Aorta (tissue), 5 donors: ENCODE data around the gene GABRR3. TPM values are rescaled to one million over a fixed set of nuclear protein-coding genes. Genes with fewer than 3 reads are reported as not detected.
"Not testable (repeated sequence)": the region's sequence is repeated elsewhere in the genome, so short reads cannot be mapped to it uniquely, and the experiment has no call there.

Experiments
- ATAC-seq: fragments of 200-7000 bp; cut with Tn5 transposase; one replicate; pipeline ENCODE4 v1.9.1; 2022; ENCODE audit warnings: moderate library complexity; ENCODE audit not compliant: low FRiP score
- DNase-seq, 2 donors: peaks; one replicate each; pipeline ENCODE4 v3.0.0-alpha.2; 2020
- H3K27ac ChIP-seq, 2 donors: one replicate each; pipeline ENCODE4 v1.5.1; 2013; ENCODE audit warnings: low read length in 2 of 2, mild to moderate bottlenecking in 2 of 2, moderate library complexity in 2 of 2, control low read depth in 1 of 2, inconsistent platforms in 1 of 2, low read depth in 1 of 2
- H3K27me3 ChIP-seq, 2 donors: one replicate each; pipeline ENCODE4 v1.6.1; 2013; ENCODE audit warnings: control low read depth in 1 of 2, low read length in 1 of 2, mild to moderate bottlenecking in 1 of 2, moderate library complexity in 1 of 2; ENCODE audit not compliant: insufficient read depth in 2 of 2, control insufficient read depth in 1 of 2
- H3K36me3 ChIP-seq, 2 donors: one replicate each; pipeline ENCODE4 v1.6.1; 2013; ENCODE audit warnings: control low read depth in 1 of 2, low read length in 1 of 2, mild to moderate bottlenecking in 1 of 2; ENCODE audit not compliant: insufficient read depth in 2 of 2, control insufficient read depth in 1 of 2
- H3K4me1 ChIP-seq, 2 donors: one replicate each; pipeline ENCODE4 v1.6.1; 2013; ENCODE audit warnings: low read length in 2 of 2, control low read depth in 1 of 2, mild to moderate bottlenecking in 1 of 2, moderate library complexity in 1 of 2; ENCODE audit not compliant: insufficient read depth in 2 of 2, control insufficient read depth in 1 of 2
- H3K4me3 ChIP-seq, 2 donors: one replicate each; pipeline ENCODE4 v1.5.1; 2013; ENCODE audit warnings: low read length in 2 of 2, control low read depth in 1 of 2, mild to moderate bottlenecking in 1 of 2
- H3K9me3 ChIP-seq: one replicate; pipeline ENCODE4 v1.6.1; 2013; ENCODE audit warnings: mild to moderate bottlenecking, low read length; ENCODE audit not compliant: control insufficient read depth
- WGBS, 2 donors: extraction: QIAGEN DNeasy Blood & Tissue Kit; methylation state at CpG; one replicate each; pipeline ENCODE4 v1.1.7; 2013; 5-methylcytosine and 5-hydroxymethylcytosine counted together
- intact Hi-C, 2 donors: fragments of 100-400 bp; cut with DNase I; formaldehyde crosslinking; loops; one replicate each; pipeline versions ENCODE4 v1.14.2 to v1.15.0; 2022
- polyA plus RNA-seq, 2 donors: library from polyadenylated mRNA; stranded (reverse); fragments of 200-250 nt; gene quantifications; one replicate each; pipeline ENCODE4 v1.2.3, GENCODE V29; 2013
- total RNA-seq, 2 donors: library from RNA; stranded (reverse); fragmentation: NEBNext Ultra II Directional; extraction: Animal tissue kit (Norgen Biotek cat#: 25700); gene quantifications; one replicate each; pipeline ENCODE4 v1.2.1, GENCODE V29; 2021
- donor health status: healthy with polysubstance abuse.
- donor health status: Bipolar disorder and iron deficiency.
- donor health status: DM: no; HTN: no; CAD: no.
- donor health status: DM: no; HTN: no; CAD: no.
- donor health status: DM: yes; HTN: yes; CAD: no.

The GABRR3 gene
- total and polyA plus RNA-seq, 4 donors: not detected

DNA sequence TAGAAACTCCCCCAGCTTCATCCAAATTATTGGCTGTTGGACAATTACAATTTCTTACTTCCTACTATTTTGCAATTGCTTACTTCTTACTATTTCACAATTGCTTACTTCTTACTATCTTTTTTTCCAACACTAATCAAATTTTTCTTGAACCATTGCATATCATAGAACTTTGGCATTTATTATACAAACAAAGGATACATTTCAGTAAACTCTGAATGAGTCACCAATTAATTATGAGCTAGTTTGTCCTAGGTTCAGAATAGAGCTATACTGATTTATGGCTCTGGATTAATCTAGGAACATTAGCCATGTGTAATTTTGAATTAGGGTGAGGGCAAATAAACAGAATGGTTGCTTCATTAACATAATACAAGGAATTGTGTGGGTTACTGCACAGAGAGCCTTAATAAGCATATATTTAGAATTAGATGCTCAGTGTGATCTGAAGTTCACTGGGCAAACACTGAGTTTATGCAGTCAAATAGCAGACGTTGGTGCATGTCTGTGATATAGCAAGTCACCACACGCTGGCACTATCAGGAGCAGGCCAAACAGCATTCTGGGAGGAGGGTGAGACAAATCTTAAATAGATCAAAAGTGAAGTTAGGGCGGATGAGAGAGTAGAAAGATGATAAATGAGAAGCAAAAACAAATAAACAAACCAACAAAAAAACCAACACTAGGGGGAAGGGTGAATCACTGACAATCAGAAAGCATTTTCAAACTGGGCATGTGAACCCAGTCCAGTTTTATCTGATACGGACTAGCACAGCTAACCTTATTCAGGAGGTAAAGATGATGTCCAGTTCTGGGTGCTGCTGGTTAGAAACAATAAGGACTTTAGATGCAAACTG lies 21.5 kb downstream of the GABRR3 start:
- no peak for DNase-seq
- WGBS, 2 donors: 50 to 55% methylated on average over 4 of the region's 4 CpGs
- intact Hi-C loops: no loop called here
- H3K4me1 ChIP-seq: no peaks in the 10 kb centered on the region
- no peak overlapping the region for H3K4me3 ChIP-seq
- H3K27ac ChIP-seq: no peak overlapping the region
- no peaks in the 10 kb centered on the region for H3K9me3 ChIP-seq
- H3K27me3 ChIP-seq: no peaks in the 10 kb centered on the region
- no peak for ATAC-seq
- H3K36me3 ChIP-seq: no peaks in the 10 kb centered on the region

DNA sequence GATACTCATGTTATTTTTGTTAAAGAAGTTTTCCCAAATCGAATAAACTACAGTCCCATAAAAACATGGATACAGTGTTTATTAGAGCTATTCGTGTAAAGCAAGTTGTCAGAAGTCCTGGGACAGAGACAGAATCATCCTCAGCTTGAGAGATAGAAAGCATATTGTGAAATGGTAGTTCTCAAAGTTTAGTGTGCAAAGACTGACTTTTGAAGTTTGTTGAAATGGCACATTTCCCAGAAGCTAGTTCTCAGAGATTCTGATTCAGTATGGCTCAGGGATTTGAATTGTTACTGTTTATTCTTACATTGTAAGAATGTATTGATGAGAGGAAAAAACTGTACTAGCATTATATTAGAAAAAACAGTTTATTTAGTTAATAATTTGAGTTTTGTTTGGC lies 22.1 kb downstream of the GABRR3 start:
- DNase-seq (no peak), ATAC-seq (peak; percentile 73)
- Histone ChIP-seq H3K27me3 (no peaks in the 10 kb centered on the region), H3K4me3 (no peak overlapping the region), H3K4me1 (no peaks in the 10 kb centered on the region), H3K36me3 (no peaks in the 10 kb centered on the region), H3K27ac (no peak overlapping the region), H3K9me3 (no peaks in the 10 kb centered on the region)
- 69 to 70% methylated on average over 2 of the region's 2 CpGs for WGBS, 2 donors
- intact Hi-C loops: no loop called here

DNA sequence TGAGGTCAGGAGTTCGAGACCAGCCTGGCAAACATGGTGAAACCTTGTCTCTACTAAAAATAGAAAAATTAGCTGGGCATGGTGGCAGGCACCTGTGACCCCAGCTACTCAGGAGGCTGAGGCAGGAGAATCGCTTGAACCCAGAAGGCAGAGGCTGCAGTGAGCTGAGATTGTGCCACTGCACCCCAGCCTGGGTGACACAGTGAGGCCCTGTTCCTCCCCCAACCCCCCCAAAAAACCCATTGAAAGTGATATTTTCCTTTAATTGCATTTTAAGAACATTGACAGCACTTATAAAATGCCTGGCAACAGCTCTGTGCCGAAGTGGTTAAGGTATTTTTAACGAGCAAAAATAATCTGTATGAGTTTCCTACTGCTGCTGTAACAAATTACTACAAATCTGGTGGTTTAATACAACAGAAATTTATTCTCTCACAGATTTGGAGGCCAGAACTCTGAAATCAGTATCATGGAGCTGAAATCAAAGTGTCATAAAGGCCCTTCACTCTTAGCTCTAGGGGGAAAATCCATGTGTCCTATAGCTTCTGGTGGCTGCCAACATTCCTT lies 24.1 kb downstream of the GABRR3 start:
- ATAC-seq, DNase-seq, H3K4me3 ChIP-seq, H3K9me3 ChIP-seq, H3K27ac ChIP-seq, H3K27me3 ChIP-seq, H3K4me1 ChIP-seq, intact Hi-C loops, H3K36me3 ChIP-seq: not testable (repeated sequence)
- 93 to 94% methylated on average over 4 of the region's 4 CpGs for WGBS, 2 donors

DNA sequence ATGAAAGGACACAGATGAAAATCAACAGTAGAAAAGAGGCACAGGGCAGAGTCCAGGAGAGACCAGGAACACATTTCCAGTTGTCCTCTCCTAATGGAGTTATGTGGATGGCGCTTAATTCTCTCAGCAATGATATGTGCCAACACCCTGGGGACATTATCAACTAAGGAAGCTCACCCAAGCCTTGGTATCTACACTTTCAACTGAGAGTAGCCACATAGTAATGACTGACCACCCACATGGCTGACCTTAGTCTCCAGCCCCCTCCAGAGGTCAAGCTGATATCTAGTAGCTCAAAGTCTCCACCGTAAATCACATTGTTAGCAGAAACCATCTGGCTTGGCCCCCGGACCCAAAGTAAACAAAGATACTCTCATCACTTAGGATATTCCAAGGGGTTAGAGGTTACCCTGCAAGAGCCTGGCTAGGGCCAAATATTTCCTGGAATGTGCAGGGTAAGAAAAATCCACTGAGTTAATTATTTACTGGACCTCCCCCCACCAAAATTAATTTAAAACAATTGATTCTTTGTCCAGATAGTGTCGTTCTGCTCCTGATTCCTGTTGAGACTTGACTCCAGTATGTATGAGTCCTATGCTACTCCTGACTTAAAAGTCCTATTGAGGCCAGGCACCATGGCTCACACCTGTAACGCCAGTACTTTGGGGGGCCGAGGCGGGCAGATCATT lies 24.8 kb downstream of the GABRR3 start:
- no peak for ATAC-seq
- Histone ChIP-seq H3K27me3 (no peaks in the 10 kb centered on the region), H3K9me3 (no peaks in the 10 kb centered on the region), H3K4me3 (no peak overlapping the region), H3K27ac (no peak overlapping the region), H3K4me1 (no peaks in the 10 kb centered on the region), H3K36me3 (no peaks in the 10 kb centered on the region)
- intact Hi-C loops: no loop called here
- 60 to 66% methylated on average over 7 of the region's 7 CpGs for WGBS, 2 donors
- DNase-seq: no peak

DNA sequence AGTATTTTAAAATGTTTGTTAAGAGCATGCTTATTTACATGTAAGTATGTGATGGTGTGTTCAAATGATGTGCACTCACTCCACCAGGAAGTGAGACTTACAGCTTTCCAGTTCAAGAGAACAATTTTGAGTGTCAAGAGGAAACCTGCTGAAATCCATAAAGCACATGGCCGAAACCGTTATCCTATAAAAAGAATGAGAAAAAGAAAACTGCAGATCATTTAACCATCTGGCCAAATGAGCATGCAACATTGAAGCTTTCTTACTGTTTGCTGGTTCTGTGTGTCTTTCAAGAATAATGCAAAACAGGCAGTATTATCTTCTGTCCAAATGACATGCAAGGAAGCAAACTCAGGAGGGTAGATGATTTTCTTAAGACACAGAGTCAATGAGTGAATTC lies 26.3 kb downstream of the GABRR3 start:
- no peaks in the 10 kb centered on the region for H3K27me3 ChIP-seq
- no peaks in the 10 kb centered on the region for H3K9me3 ChIP-seq
- WGBS, 2 donors: 62 to 69% methylated on average over 2 of the region's 2 CpGs
- intact Hi-C loops: no loop called here
- H3K4me1 ChIP-seq: no peaks in the 10 kb centered on the region
- H3K4me3 ChIP-seq: no peak overlapping the region
- no peak for DNase-seq
- ATAC-seq: no peak
- no peak overlapping the region for H3K27ac ChIP-seq
- H3K36me3 ChIP-seq: no peaks in the 10 kb centered on the region

DNA sequence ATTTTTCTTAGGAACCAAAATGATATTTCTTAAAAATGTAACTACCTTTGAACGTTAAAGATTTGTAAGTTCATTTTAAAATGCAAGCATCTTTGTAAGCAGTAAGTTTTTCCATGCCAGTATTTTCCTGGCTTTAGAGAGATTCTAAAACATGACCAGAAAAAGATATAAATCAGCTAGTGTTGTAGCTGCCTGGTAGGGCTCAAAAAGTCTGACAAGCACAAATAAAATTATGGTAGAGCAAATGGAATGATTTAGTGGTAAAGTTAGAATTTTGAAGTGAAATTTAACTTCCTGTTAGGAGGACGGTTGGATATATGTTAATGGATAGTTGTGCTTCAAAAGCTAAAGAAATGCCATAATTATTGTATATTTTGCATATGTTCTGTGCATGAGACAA lies 29.7 kb downstream of the GABRR3 start:
- intact Hi-C loops: no loop called here
- no peaks in the 10 kb centered on the region for H3K4me1 ChIP-seq

DNA sequence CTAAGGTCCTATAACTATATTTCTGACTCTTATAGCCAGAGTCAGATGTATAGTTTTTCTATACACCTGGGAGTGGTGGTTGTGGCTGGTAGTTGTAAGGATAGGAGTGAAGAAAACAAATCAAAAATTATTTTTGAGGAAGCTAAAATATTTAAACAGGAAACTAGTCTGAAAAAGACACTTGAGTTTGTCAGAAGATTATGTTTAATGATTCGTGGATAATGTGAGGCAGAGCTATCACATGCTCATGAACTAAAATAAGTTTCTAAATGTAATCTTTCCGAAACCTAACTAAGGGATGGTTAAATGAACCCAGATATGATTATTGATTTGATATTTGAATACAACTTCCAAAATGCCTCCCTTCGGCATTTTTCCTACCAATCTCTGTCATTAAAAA lies 30.4 kb downstream of the GABRR3 start:
- DNase-seq (no peak), ATAC-seq (no peak)
- no peak overlapping the region for H3K4me3 ChIP-seq
- H3K36me3 ChIP-seq: no peaks in the 10 kb centered on the region
- intact Hi-C loops: no loop called here
- no peaks in the 10 kb centered on the region for H3K4me1 ChIP-seq
- H3K9me3 ChIP-seq: no peaks in the 10 kb centered on the region
- no peak overlapping the region for H3K27ac ChIP-seq
- 87 to 88% methylated on average over 3 of the region's 3 CpGs for WGBS, 2 donors
- no peaks in the 10 kb centered on the region for H3K27me3 ChIP-seq

More for the DNA sequence above, 29.7 kb downstream of the GABRR3 start:
- Histone ChIP-seq H3K4me3 (no peak overlapping the region), H3K27me3 (no peaks in the 10 kb centered on the region), H3K27ac (no peak overlapping the region), H3K36me3 (no peaks in the 10 kb centered on the region), H3K9me3 (no peaks in the 10 kb centered on the region)
- DNase-seq (no peak), ATAC-seq (no peak)
- 49 to 62% methylated on average over 2 of the region's 2 CpGs for WGBS, 2 donors

DNA sequence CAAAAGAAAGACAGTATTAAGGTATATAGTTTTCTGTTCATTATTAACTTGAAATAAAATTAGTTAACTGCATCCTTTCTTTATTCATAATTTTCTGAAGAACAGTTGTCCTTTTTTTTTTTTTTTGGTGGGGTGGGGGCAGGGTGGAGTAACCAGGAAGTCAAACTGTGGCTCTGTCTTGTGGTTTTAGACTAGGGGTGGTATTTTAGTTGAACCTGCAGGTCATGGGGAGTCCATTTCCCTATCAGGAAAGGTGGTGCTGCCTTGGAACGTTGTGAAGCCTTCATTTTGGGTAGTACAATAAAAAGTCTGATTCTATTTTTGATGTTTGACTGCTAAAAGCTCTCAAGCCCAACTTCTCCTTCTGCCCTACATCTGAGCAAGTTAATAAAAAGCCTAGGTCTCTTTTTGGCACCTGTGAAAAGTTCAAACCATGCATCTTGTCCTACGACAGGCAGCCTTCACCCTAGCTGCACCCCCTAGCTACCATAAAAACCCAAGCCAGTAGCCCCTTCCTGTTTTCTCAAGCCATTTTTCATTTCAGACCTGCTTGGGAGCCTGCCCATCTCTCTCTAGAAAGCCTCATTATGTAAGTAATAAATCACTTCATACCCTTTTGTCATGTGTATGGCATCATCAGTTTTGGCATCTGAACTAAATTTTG lies 31.7 kb downstream of the GABRR3 start:
- intact Hi-C loops: no loop called here
- no peaks in the 10 kb centered on the region for H3K27me3 ChIP-seq
- H3K9me3 ChIP-seq: no peaks in the 10 kb centered on the region
- DNase-seq (no peak), ATAC-seq (no peak)
- H3K27ac ChIP-seq: no peak overlapping the region
- no peak overlapping the region for H3K4me3 ChIP-seq
- no peaks in the 10 kb centered on the region for H3K36me3 ChIP-seq
- 29 to 59% methylated on average over 2 of the region's 2 CpGs for WGBS, 2 donors
- no peaks in the 10 kb centered on the region for H3K4me1 ChIP-seq
